ENCODE data around the gene SLC12A1.

The SLC12A1 gene

DNA sequence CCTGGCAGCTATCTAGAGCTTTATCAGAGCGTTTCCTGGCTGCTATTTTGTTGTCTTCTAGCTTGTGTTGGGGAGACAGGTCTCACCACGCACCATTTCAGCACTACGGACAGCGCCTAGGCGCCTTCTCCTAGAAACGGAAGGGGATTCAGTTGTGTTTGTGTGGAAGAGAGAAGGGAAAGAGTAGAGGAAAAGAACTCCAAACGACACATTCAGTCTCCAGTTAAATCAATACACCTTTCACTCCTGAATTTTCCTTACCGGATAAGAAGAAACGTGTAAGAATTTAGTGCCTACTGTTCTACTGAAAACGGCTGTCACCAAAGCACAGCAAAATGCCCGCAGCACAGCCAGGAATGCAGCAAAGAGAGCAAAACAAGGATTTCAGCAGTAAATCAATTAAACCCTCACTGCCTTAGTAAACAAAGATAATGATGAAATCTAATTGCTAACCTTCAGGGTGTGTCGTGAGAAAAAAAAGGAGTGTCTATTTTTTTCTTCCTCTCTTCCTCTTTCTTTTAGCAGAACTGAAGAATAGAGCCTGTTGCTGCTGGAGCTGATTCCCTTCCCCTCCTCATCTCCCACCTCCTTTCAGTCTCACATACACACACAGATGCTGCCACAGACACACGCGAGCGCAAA is 15.0 kb upstream of the SLC12A1 start:
- Histone ChIP-seq H3K14ac (ENCODE audit: low read length) (no peak overlapping the region), H4K8ac (ENCODE audit: low read depth, low read length) (no peak overlapping the region), H3K27ac (ENCODE audit: low read depth, low read length) (no peak overlapping the region), H2BK120ac (ENCODE audit: insufficient read depth, low read length, poor library complexity) (no peak overlapping the region), H4K12ac (ENCODE audit: low read depth, low read length) (no peak overlapping the region), H3K9me3 (ENCODE audit: insufficient read depth, low read depth, low read length) (no peaks in the 10 kb centered on the region), H3K4me2 (ENCODE audit: low read length) (peak overlapping the region; percentile 43), H2AK5ac (ENCODE audit: low read length) (no peak overlapping the region), H3K36me3 (ENCODE audit: control insufficient read depth in 1 of 2, insufficient read depth in 2 of 2, low read length in 2 of 2) (no peaks in the 10 kb centered on the region), H2AFZ (ENCODE audit: insufficient read depth, low read length, poor library complexity) (no peak overlapping the region), H3K4me1 (ENCODE audit: control insufficient read depth in 1 of 2, insufficient read depth in 2 of 2, low read length in 2 of 2) (peaks cover 0 to 4% of the 10 kb centered on the region in 2 experiments), H3K23ac (ENCODE audit: low read length) (no peak overlapping the region), H3K9ac (ENCODE audit: low read length) (no peak overlapping the region), H3K79me1 (ENCODE audit: low read length) (no peaks in the 10 kb centered on the region), H2BK12ac (ENCODE audit: low read length) (no peak overlapping the region), H3K4me3 (ENCODE audit: low read depth, low read length) (no peak overlapping the region), H3K4ac (ENCODE audit: low read depth, low read length) (no peak overlapping the region), H3K79me2 (ENCODE audit: control insufficient read depth, insufficient read depth, low read length, poor library complexity) (no peaks in the 10 kb centered on the region), H2BK5ac (ENCODE audit: low read depth, low read length, poor library complexity) (no peak overlapping the region), H3K27me3 (ENCODE audit: insufficient read depth, low read length) (no peaks in the 10 kb centered on the region), H4K91ac (ENCODE audit: low read depth, low read length) (no peak overlapping the region), H3K18ac (ENCODE audit: low read length) (no peak overlapping the region)
- peak; percentile 27 to 76 for DNase-seq
- WGBS (ENCODE audit: extremely low coverage, insufficient coverage, insufficient read length): no CpG with 5 or more reads among the region's 15 CpGs

DNA sequence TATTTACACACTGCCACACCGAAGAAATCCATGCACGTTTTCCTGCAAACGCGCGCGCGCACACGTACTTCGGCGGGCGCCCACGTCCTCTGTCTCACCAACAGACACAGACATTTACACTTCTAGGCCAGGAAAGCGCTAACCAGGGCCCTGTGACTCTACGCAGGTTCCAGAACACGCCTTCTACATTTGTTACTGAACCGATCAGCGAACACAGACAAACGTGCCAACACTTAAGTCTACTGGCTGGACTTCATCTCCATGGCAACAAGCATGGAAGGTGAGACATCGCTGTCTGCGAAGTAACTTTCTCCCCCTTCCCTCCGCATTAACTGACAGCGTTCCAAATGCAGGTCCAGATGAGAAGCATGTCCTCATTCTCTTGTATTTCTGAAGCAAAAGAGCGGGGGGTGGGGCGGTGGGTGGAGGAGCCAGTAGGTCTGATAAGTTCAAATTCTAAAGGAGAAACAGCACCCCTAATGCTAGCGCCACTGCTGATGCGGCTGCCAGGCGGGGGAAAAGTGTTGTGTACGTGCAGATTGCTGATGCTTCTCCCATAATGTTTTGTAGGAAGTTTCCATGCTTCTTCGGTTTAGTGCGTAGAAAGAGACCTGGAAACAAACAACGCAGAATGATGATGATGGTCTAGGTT is 14.4 kb upstream of the SLC12A1 start, which contains the start of gene CTXN2:
TSS of gene CTXN2 (plus strand) at position 92 of the 652 bp plus-strand sequence. CDS start 9,636 bp downstream, outside the sequence.
- no peak within 1 kb of the TSS for H2BK120ac ChIP-seq (ENCODE audit: insufficient read depth, low read length, poor library complexity)
- peaks cover 0 to 4% of the 10 kb centered on the region in 2 experiments for H3K4me1 ChIP-seq (ENCODE audit: control insufficient read depth in 1 of 2, insufficient read depth in 2 of 2, low read length in 2 of 2)
- no CpG with 5 or more reads among the region's 31 CpGs for WGBS (ENCODE audit: extremely low coverage, insufficient coverage, insufficient read length)
- peak within 1 kb of the TSS; percentile 43 for H3K4me2 ChIP-seq (ENCODE audit: low read length)
- H3K18ac ChIP-seq (ENCODE audit: low read length): no peak within 1 kb of the TSS
- no peak within 1 kb of the TSS for H2BK12ac ChIP-seq (ENCODE audit: low read length)
- no peak within 1 kb of the TSS for H2AK5ac ChIP-seq (ENCODE audit: low read length)
- H2BK5ac ChIP-seq (ENCODE audit: low read depth, low read length, poor library complexity): no peak within 1 kb of the TSS
- no peak within 1 kb of the TSS for H2AFZ ChIP-seq (ENCODE audit: insufficient read depth, low read length, poor library complexity)
- no peak within 1 kb of the TSS for H4K12ac ChIP-seq (ENCODE audit: low read depth, low read length)
- H3K27ac ChIP-seq (ENCODE audit: low read depth, low read length): no peak within 1 kb of the TSS
- H3K14ac ChIP-seq (ENCODE audit: low read length): no peak within 1 kb of the TSS
- H4K91ac ChIP-seq (ENCODE audit: low read depth, low read length): no peak within 1 kb of the TSS
- H4K8ac ChIP-seq (ENCODE audit: low read depth, low read length): no peak within 1 kb of the TSS
- H3K9ac ChIP-seq (ENCODE audit: low read length): no peak within 1 kb of the TSS
- no peak within 1 kb of the TSS for H3K23ac ChIP-seq (ENCODE audit: low read length)
- H3K4me3 ChIP-seq (ENCODE audit: low read depth, low read length): no peak within 1 kb of the TSS
- no peaks in the 10 kb centered on the region for H3K36me3 ChIP-seq (ENCODE audit: control insufficient read depth in 1 of 2, insufficient read depth in 2 of 2, low read length in 2 of 2)
- H3K79me1 ChIP-seq (ENCODE audit: low read length): no peaks in the 10 kb centered on the region
- H3K79me2 ChIP-seq (ENCODE audit: control insufficient read depth, insufficient read depth, low read length, poor library complexity): no peaks in the 10 kb centered on the region
- no peaks in the 10 kb centered on the region for H3K9me3 ChIP-seq (ENCODE audit: insufficient read depth, low read depth, low read length)
- H3K27me3 ChIP-seq (ENCODE audit: insufficient read depth, low read length): no peaks in the 10 kb centered on the region
- H3K4ac ChIP-seq (ENCODE audit: low read depth, low read length): no peak within 1 kb of the TSS
- no peak for DNase-seq

DNA sequence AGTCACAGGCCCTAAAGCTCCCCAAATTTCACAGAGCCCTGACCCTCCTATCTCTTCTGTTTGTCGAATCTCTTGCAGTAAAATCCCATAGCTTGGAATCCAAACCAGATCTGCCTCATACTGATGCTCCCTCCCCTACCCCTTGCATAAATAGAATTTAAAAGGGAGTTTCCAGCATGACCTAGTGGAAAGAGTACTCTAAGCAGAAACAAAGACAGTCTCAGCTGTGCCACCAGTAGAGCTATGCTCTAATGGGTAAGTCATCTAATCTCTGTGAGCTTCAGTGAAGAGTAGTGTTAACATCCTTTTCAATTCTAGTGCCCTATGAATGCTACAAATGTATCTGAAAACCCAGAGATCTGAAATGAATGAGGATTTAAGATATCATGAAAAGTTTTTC is 4.0 kb upstream of the SLC12A1 start:
- H3K27me3 ChIP-seq (ENCODE audit: insufficient read depth, low read length): no peaks in the 10 kb centered on the region
- H2BK5ac ChIP-seq (ENCODE audit: low read depth, low read length, poor library complexity): no peak overlapping the region
- DNase-seq: no peak
- H4K12ac ChIP-seq (ENCODE audit: low read depth, low read length): no peak overlapping the region
- H3K14ac ChIP-seq (ENCODE audit: low read length): no peak overlapping the region
- H3K36me3 ChIP-seq (ENCODE audit: control insufficient read depth in 1 of 2, insufficient read depth in 2 of 2, low read length in 2 of 2): no peaks in the 10 kb centered on the region
- no peak overlapping the region for H3K4ac ChIP-seq (ENCODE audit: low read depth, low read length)
- no peaks in the 10 kb centered on the region for H3K79me2 ChIP-seq (ENCODE audit: control insufficient read depth, insufficient read depth, low read length, poor library complexity)
- no peak overlapping the region for H3K18ac ChIP-seq (ENCODE audit: low read length)
- H3K79me1 ChIP-seq (ENCODE audit: low read length): no peaks in the 10 kb centered on the region
- no peaks in the 10 kb centered on the region for H3K9me3 ChIP-seq (ENCODE audit: insufficient read depth, low read depth, low read length)
- no peaks in the 10 kb centered on the region for H3K4me1 ChIP-seq (ENCODE audit: control insufficient read depth in 1 of 2, insufficient read depth in 2 of 2, low read length in 2 of 2)
- H3K4me3 ChIP-seq (ENCODE audit: low read depth, low read length): no peak overlapping the region
- H3K9ac ChIP-seq (ENCODE audit: low read length): no peak overlapping the region
- H2AK5ac ChIP-seq (ENCODE audit: low read length): no peak overlapping the region
- H3K27ac ChIP-seq (ENCODE audit: low read depth, low read length): no peak overlapping the region
- H4K8ac ChIP-seq (ENCODE audit: low read depth, low read length): no peak overlapping the region
- no peak overlapping the region for H2BK120ac ChIP-seq (ENCODE audit: insufficient read depth, low read length, poor library complexity)
- WGBS (ENCODE audit: extremely low coverage, insufficient coverage, insufficient read length): no CpG with 5 or more reads among the region's 1 CpG
- no peak overlapping the region for H4K91ac ChIP-seq (ENCODE audit: low read depth, low read length)
- H3K4me2 ChIP-seq (ENCODE audit: low read length): no peak overlapping the region
- H3K23ac ChIP-seq (ENCODE audit: low read length): no peak overlapping the region
- no peak overlapping the region for H2AFZ ChIP-seq (ENCODE audit: insufficient read depth, low read length, poor library complexity)
- H2BK12ac ChIP-seq (ENCODE audit: low read length): no peak overlapping the region

DNA sequence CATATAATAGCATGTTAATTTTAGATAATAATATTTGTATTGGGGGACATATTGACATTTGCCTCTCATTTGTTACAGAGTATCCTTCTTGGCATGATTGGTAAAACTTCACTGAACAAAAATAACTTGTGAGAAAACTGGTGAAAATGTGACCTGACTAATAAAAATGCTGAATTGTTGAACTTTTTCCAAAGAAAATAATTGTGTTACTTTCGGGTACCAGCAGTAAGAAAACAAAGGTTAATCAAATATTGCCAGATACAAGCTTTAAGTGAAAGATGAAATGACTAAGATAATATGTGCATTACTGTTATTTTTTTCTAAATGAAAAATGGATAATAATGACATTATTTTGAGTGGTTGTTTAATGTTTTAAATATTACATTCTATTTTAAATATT is 15.2 kb downstream of the SLC12A1 start:
- H3K27me3 ChIP-seq (ENCODE audit: insufficient read depth, low read length): no peaks in the 10 kb centered on the region
- no peak overlapping the region for H2BK5ac ChIP-seq (ENCODE audit: low read depth, low read length, poor library complexity)
- H2BK12ac ChIP-seq (ENCODE audit: low read length): no peak overlapping the region
- H2BK120ac ChIP-seq (ENCODE audit: insufficient read depth, low read length, poor library complexity): no peak overlapping the region
- no peak for DNase-seq
- H2AFZ ChIP-seq (ENCODE audit: insufficient read depth, low read length, poor library complexity): no peak overlapping the region
- H3K4ac ChIP-seq (ENCODE audit: low read depth, low read length): no peak overlapping the region
- no peak overlapping the region for H3K23ac ChIP-seq (ENCODE audit: low read length)
- no peak overlapping the region for H3K27ac ChIP-seq (ENCODE audit: low read depth, low read length)
- H3K18ac ChIP-seq (ENCODE audit: low read length): no peak overlapping the region
- H3K4me3 ChIP-seq (ENCODE audit: low read depth, low read length): no peak overlapping the region
- no peaks in the 10 kb centered on the region for H3K79me2 ChIP-seq (ENCODE audit: control insufficient read depth, insufficient read depth, low read length, poor library complexity)
- H3K4me1 ChIP-seq (ENCODE audit: control insufficient read depth in 1 of 2, insufficient read depth in 2 of 2, low read length in 2 of 2): no peaks in the 10 kb centered on the region
- no peak overlapping the region for H4K8ac ChIP-seq (ENCODE audit: low read depth, low read length)
- H3K4me2 ChIP-seq (ENCODE audit: low read length): no peak overlapping the region
- H3K9ac ChIP-seq (ENCODE audit: low read length): no peak overlapping the region
- H3K79me1 ChIP-seq (ENCODE audit: low read length): no peaks in the 10 kb centered on the region
- no peaks in the 10 kb centered on the region for H3K36me3 ChIP-seq (ENCODE audit: control insufficient read depth in 1 of 2, insufficient read depth in 2 of 2, low read length in 2 of 2)
- H3K9me3 ChIP-seq (ENCODE audit: insufficient read depth, low read depth, low read length): no peaks in the 10 kb centered on the region
- H4K91ac ChIP-seq (ENCODE audit: low read depth, low read length): no peak overlapping the region
- H4K12ac ChIP-seq (ENCODE audit: low read depth, low read length): no peak overlapping the region
- WGBS (ENCODE audit: extremely low coverage, insufficient coverage, insufficient read length): no CpG with 5 or more reads among the region's 1 CpG
- H3K14ac ChIP-seq (ENCODE audit: low read length): no peak overlapping the region
- no peak overlapping the region for H2AK5ac ChIP-seq (ENCODE audit: low read length)

Data from trophoblast cell (in vitro differentiated cells and primary cell).